CD4-positive, alpha-beta T cell (primary cell): ENCODE data around the gene HS2ST1. TPM values are rescaled to one million over a fixed set of nuclear protein-coding genes. Genes with fewer than 3 reads are reported as not detected.

Source experiments
- ATAC-seq: fragments of 200-7000 bp; cut with Tn5 transposase; one replicate; pipeline ENCODE4 v1.10.0; 2022; ENCODE audit warnings: mild to moderate bottlenecking; ENCODE audit not compliant: poor library complexity
- CTCF ChIA-PET: fragments of 350-600 bp; sonication (Branson Sonifier 250); formaldehyde crosslinking; loops from one replicate; lab custom pipeline; 2021; ENCODE audit warnings: antibody characterized with exemption, inconsistent platforms; lab: Charles Lee
- POLR2A ChIA-PET: fragments of 350-600 bp; sonication (Branson Sonifier 250); formaldehyde crosslinking; loops from one replicate; lab custom pipeline; 2021; ENCODE audit warnings: antibody characterized with exemption, inconsistent platforms; lab: Charles Lee
- DNase-seq, 14 experiments: peaks; one replicate each; pipeline ENCODE4 v3.0.0-alpha.2; 2013 to 2020; ENCODE audit warnings: mixed read lengths in 2 of 14
- H3K27ac ChIP-seq, 2 donors: one replicate each; pipeline versions ENCODE4 v1.5.1 to v1.7.0; 2013; ENCODE audit warnings: low read length in 2 of 2, low read depth in 1 of 2, mild to moderate bottlenecking in 1 of 2
- H3K27me3 ChIP-seq, 2 experiments: 1 replicate in 1 of 2; 2 replicates in 1 of 2; pipeline versions ENCODE4 v1.6.1 to v1.7.0; 2013; ENCODE audit warnings: low read length in 2 of 2, control low read depth in 1 of 2, mild to moderate bottlenecking in 1 of 2, moderate library complexity in 1 of 2; ENCODE audit not compliant: insufficient read depth in 2 of 2, control insufficient read depth in 1 of 2
- H3K36me3 ChIP-seq: one replicate; pipeline ENCODE4 v1.6.1; 2013; ENCODE audit warnings: low read length, control low read depth; ENCODE audit not compliant: insufficient read depth
- H3K4me1 ChIP-seq: one replicate; pipeline ENCODE4 v1.6.1; 2013; ENCODE audit warnings: low read length, control low read depth; ENCODE audit not compliant: insufficient read depth
- H3K4me3 ChIP-seq: one replicate; pipeline ENCODE4 v1.5.1; 2013; ENCODE audit warnings: mild to moderate bottlenecking, low read length, moderate library complexity
- H3K9me3 ChIP-seq, 2 experiments: 1 replicate in 1 of 2; 2 replicates in 1 of 2; pipeline versions ENCODE4 v1.6.1 to v1.7.0; 2013; ENCODE audit warnings: low read length in 2 of 2, mild to moderate bottlenecking in 2 of 2, control low read depth in 1 of 2, moderate library complexity in 1 of 2; ENCODE audit not compliant: control insufficient read depth in 1 of 2, insufficient read depth in 1 of 2
- H3K27ac Mint-ChIP-seq: one replicate; pipeline ENCODE4 v1.8.0; 2020; ENCODE audit warnings: mixed read lengths
- H3K27me3 Mint-ChIP-seq: one replicate; pipeline ENCODE4 v1.8.0; 2021; ENCODE audit warnings: mixed read lengths
- H3K36me3 Mint-ChIP-seq: one replicate; pipeline ENCODE4 v1.8.0; 2021; ENCODE audit warnings: low read depth, mixed read lengths
- H3K4me1 Mint-ChIP-seq: one replicate; pipeline ENCODE4 v1.8.0; 2021; ENCODE audit warnings: low read depth, mixed read lengths
- H3K4me3 Mint-ChIP-seq: one replicate; pipeline ENCODE4 v1.8.0; 2020; ENCODE audit warnings: mild to moderate bottlenecking, mixed read lengths
- H3K9me3 Mint-ChIP-seq: one replicate; pipeline ENCODE4 v1.8.0; 2020; ENCODE audit warnings: mixed read lengths
- intact Hi-C, 2 experiments: fragments of 100-400 bp; cut with DNase I in 1 of 2; cut with micrococcal nuclease in 1 of 2; formaldehyde crosslinking; loops; one replicate each; pipeline versions ENCODE4 v1.15.1 to v1.9.0; 2023 to 2025; cut with DNase I, micrococcal nuclease
- total RNA-seq, 174 experiments: library from RNA in 2 of 174; stranded (reverse) in 2 of 174; gene quantifications; one replicate each; pipeline ENCODE4 v1.2.3 and lab custom pipeline; 2021 to 2026
- TF ChIP-seq, protein P1 (sequence below): fragments of 200-600 bp; IDR thresholded peaks from one replicate; pipeline ENCODE4 v1.8.0; 2022; ENCODE audit warnings: antibody characterized with exemption, mild to moderate bottlenecking

Gene HS2ST1
- total RNA-seq, 2 experiments from 2014 or later = 6.7 to 6.9 TPM

DNA sequence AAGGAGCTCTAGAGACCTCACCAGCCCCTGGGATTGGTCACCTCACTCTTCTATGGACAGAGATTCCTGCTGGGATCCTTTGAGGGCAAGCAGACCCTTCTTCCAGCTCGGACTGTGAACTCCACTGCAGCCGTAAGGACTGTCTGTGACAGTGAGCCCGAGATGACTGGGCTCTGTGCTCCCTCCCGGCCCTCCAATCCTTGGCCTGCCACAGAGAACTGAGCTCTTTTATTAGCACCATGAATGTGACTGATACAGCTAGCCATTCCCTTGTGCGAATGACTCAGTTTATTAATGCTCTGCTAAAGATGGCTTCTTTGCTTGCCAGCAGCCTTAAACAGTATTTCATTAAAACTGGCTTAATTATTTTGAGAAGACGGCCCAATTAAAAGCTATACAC lies 219.6 kb downstream of the HS2ST1 start:
- Mint-ChIP-seq H3K4me3 (no peak overlapping the region), H3K27me3 (peaks cover 34% of the 10 kb centered on the region), H3K4me1 (peaks cover 10% of the 10 kb centered on the region), H3K27ac (no peak overlapping the region), H3K9me3 (no peaks in the 10 kb centered on the region), H3K36me3 (no peaks in the 10 kb centered on the region)
- TF ChIP-seq, protein P1, sequence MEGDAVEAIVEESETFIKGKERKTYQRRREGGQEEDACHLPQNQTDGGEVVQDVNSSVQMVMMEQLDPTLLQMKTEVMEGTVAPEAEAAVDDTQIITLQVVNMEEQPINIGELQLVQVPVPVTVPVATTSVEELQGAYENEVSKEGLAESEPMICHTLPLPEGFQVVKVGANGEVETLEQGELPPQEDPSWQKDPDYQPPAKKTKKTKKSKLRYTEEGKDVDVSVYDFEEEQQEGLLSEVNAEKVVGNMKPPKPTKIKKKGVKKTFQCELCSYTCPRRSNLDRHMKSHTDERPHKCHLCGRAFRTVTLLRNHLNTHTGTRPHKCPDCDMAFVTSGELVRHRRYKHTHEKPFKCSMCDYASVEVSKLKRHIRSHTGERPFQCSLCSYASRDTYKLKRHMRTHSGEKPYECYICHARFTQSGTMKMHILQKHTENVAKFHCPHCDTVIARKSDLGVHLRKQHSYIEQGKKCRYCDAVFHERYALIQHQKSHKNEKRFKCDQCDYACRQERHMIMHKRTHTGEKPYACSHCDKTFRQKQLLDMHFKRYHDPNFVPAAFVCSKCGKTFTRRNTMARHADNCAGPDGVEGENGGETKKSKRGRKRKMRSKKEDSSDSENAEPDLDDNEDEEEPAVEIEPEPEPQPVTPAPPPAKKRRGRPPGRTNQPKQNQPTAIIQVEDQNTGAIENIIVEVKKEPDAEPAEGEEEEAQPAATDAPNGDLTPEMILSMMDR = no peak
- CTCF ChIA-PET = no interaction called here
- peaks cover 9% of the 10 kb centered on the region for H3K4me1 ChIP-seq
- no peak overlapping the region for H3K27ac ChIP-seq
- peaks cover 0 to 3% of the 10 kb centered on the region in 2 experiments for H3K9me3 ChIP-seq
- H3K36me3 ChIP-seq = no peaks in the 10 kb centered on the region
- no peak overlapping the region for H3K4me3 ChIP-seq
- DNase-seq (no peak), ATAC-seq (no peak)
- intact Hi-C loops = loop anchor here (5.0 to 10.0 kb wide), 4 partner anchors 818 to 1741 kb away; no protein-coding TSS in a partner anchor
- POLR2A ChIA-PET = no interaction called here
- H3K27me3 ChIP-seq = peaks cover 4 to 15% of the 10 kb centered on the region in 2 experiments

DNA sequence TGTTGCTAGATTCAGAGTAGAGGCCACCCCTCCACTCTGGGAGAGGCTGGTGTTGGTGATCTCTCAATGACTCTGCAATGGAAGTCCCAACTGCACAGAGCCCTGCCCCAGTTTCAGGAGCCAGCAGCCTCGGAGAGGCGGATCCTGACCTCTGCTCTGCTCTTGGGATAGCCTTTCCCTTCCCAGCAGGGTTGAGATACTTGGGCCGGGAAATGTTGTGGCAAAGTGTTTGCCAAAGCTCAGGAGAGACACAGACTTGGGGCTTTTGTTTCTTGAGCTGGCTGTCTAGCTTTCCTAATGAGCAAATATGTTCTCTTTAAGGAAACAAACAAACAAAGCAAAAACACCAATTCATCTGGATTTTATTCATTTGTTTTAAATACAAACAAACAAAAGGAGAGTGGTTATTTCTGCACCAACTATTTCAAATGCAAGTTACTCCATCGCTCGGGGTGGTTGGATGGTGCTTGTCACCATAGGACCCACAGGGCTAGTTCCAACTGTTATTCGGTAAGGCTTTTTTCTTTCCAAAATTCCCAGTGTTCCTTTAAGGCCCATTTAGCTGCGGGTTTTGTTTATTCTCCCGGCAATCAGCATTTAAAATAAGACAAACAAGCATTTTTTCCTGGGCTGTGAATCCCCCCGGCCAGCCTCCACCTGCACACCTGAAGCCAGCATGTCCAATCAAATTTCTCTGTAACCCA lies 220.3 kb downstream of the HS2ST1 start:
- no peak for ATAC-seq
- no peak overlapping the region for H3K27ac Mint-ChIP-seq
- CTCF ChIA-PET = no interaction called here
- POLR2A ChIA-PET = no interaction called here
- intact Hi-C loops = loop anchor here (5.0 to 10.0 kb wide), 4 partner anchors 818 to 1740 kb away; no protein-coding TSS in a partner anchor
- H3K4me1 Mint-ChIP-seq = peaks cover 10% of the 10 kb centered on the region
- no peak overlapping the region for H3K4me3 Mint-ChIP-seq
- H3K27me3 ChIP-seq = peaks cover 4 to 11% of the 10 kb centered on the region in 2 experiments
- DNase-seq = no peak
- TF ChIP-seq, protein P1 = no peak
- H3K4me1 ChIP-seq = peaks cover 9% of the 10 kb centered on the region
- H3K36me3 Mint-ChIP-seq = no peaks in the 10 kb centered on the region
- peaks cover 0 to 3% of the 10 kb centered on the region in 2 experiments for H3K9me3 ChIP-seq
- H3K36me3 ChIP-seq = no peaks in the 10 kb centered on the region
- H3K4me3 ChIP-seq = no peak overlapping the region
- H3K27ac ChIP-seq = no peak overlapping the region
- H3K27me3 Mint-ChIP-seq = peaks cover 30% of the 10 kb centered on the region
- no peaks in the 10 kb centered on the region for H3K9me3 Mint-ChIP-seq

DNA sequence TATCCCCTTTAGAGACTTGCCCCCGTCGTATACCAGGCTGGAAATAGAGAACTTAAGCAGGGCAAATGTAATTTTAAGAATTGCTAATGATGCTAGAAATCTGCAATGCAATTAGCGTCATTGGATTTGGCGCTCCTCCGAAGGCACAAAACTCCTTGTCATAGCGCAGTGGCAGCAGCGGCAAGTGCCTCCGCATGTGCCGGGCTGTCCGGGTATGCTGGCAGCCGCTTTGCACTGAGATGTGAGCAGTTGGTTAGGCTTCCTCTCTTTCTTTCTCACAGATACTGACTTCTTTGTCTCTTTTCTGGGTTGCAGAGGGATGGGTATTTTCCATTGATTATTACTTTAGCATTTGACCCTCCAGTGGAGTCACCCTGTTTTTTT lies 220.9 kb downstream of the HS2ST1 start:
- Histone ChIP-seq H3K27me3 (peaks cover 4 to 9% of the 10 kb centered on the region in 2 experiments), H3K4me3 (no peak overlapping the region), H3K9me3 (peaks cover 0 to 3% of the 10 kb centered on the region in 2 experiments), H3K4me1 (peaks cover 9% of the 10 kb centered on the region), H3K36me3 (no peaks in the 10 kb centered on the region), H3K27ac (no peak overlapping the region)
- H3K4me1 Mint-ChIP-seq = peaks cover 10% of the 10 kb centered on the region
- DNase-seq (no peak), ATAC-seq (no peak)
- intact Hi-C loops = loop anchor here in 1 of 2 experiments (10.0 kb wide), 1 partner anchor 1739 kb away; no protein-coding TSS in a partner anchor
- ChIA-PET POLR2A (no interaction called here), CTCF (no interaction called here)
- H3K27ac Mint-ChIP-seq = no peak overlapping the region
- no peak overlapping the region for H3K4me3 Mint-ChIP-seq
- H3K36me3 Mint-ChIP-seq = no peaks in the 10 kb centered on the region
- peaks cover 28% of the 10 kb centered on the region for H3K27me3 Mint-ChIP-seq
- H3K9me3 Mint-ChIP-seq = no peaks in the 10 kb centered on the region
- TF ChIP-seq, protein P1 = no peak
